HepG2 (cell line): ENCODE results near the gene LDLRAP1.
"Not testable (repeated sequence)": the region's sequence is repeated elsewhere in the genome, so short reads cannot be mapped to it uniquely, and the experiment has no call there.

Source experiments
- EZH2 ChIP-seq: conservative IDR thresholded peaks from 2 replicates; pipeline ENCODE4 v1.6.1; 2012; ENCODE audit warnings: mild to moderate bottlenecking, low read depth, low read length, moderate library complexity
- MED1 ChIP-seq: sonication (generic); formaldehyde crosslinking; IDR thresholded peaks from 2 replicates; pipeline ENCODE4 v1.4.0; 2020; ENCODE audit warnings: missing genetic modification reagents
- NFKB2 ChIP-seq: sonication (generic); formaldehyde crosslinking; IDR thresholded peaks from 2 replicates; pipeline ENCODE4 v1.4.0; 2020; ENCODE audit warnings: missing genetic modification reagents, borderline replicate concordance
- POLR2AphosphoS5 ChIP-seq: IDR thresholded peaks from 2 replicates; pipeline ENCODE4 v1.6.1; 2012; ENCODE audit warnings: low read depth, low read length
- RFX5 ChIP-seq: IDR thresholded peaks from 2 replicates; pipeline ENCODE4 v1.6.1; 2011; ENCODE audit warnings: low read depth, low read length, improper control_type of control experiment
- TAF1 ChIP-seq: sonication (generic); formaldehyde crosslinking; IDR thresholded peaks from 2 replicates; pipeline ENCODE4 v1.4.0; 2020; ENCODE audit warnings: missing genetic modification reagents
- ZNF232 ChIP-seq: sonication (generic); formaldehyde crosslinking; IDR thresholded peaks from 2 replicates; pipeline ENCODE4 v1.4.0; 2020; ENCODE audit warnings: missing genetic modification reagents, borderline replicate concordance
- ZNF350 ChIP-seq: sonication (generic); formaldehyde crosslinking; IDR thresholded peaks from 2 replicates; pipeline ENCODE4 v1.4.0; 2020; ENCODE audit warnings: mild to moderate bottlenecking, low read depth, missing genetic modification reagents, borderline replicate concordance
- TF ChIP-seq, protein P1 (sequence below): IDR thresholded peaks from 2 replicates; pipeline ENCODE4 v1.6.1; 2016; ENCODE audit warnings: control low read depth
- TF ChIP-seq, protein P2 (sequence below): sonication (generic); formaldehyde crosslinking; IDR thresholded peaks from 2 replicates; pipeline ENCODE4 v1.4.0; 2020; ENCODE audit warnings: missing genetic modification reagents

DNA sequence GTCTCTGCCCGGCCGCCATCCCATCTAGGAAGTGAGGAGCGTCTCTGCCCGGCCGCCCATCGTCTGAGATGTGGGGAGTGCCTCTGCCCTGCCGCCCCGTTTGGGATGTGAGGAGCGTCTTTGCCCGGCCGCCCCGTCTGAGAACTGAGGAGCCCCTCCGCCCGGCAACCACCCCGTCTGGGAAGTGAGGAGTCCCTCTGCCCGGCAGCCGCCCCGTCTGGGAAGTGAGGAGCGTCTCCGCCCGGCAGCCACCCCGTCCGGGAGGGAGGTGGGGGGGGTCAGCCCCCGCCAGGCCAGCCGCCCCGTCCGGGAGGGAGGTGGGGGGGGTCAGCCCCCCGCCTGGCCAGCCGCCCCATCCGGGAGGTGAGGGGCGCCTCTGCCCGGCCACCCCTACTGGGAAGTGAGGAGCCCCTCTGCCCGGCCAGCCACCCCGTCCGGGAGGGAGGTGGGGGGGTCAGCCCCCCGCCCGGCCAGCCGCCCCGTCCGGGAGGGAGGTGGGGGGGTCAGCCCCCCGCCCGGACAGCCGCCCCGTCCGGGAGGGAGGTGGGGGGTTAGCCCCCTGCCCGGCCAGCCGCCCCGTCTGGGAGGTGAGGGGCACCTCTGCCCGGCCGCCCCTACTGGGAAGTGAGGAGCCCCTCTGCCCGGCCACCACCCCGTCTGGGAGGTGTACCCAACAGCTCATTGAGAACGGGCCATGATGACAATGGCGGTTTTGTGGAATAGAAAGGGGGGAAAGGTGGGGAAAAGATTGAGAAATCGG is 60.6 kb downstream of the LDLRAP1 start:
- not testable (repeated sequence) for TF ChIP-seq NFKB2; ZNF232; POLR2AphosphoS5; TAF1 (CRISPR knock-in tag); RFX5; MED1 (CRISPR knock-in tag); ZNF350 (CRISPR knock-in tag); EZH2
- TF ChIP-seq, protein P1, sequence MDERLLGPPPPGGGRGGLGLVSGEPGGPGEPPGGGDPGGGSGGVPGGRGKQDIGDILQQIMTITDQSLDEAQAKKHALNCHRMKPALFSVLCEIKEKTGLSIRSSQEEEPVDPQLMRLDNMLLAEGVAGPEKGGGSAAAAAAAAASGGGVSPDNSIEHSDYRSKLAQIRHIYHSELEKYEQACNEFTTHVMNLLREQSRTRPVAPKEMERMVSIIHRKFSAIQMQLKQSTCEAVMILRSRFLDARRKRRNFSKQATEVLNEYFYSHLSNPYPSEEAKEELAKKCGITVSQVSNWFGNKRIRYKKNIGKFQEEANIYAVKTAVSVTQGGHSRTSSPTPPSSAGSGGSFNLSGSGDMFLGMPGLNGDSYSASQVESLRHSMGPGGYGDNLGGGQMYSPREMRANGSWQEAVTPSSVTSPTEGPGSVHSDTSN (CRISPR knock-in tag): not testable (repeated sequence)
- TF ChIP-seq, protein P2, sequence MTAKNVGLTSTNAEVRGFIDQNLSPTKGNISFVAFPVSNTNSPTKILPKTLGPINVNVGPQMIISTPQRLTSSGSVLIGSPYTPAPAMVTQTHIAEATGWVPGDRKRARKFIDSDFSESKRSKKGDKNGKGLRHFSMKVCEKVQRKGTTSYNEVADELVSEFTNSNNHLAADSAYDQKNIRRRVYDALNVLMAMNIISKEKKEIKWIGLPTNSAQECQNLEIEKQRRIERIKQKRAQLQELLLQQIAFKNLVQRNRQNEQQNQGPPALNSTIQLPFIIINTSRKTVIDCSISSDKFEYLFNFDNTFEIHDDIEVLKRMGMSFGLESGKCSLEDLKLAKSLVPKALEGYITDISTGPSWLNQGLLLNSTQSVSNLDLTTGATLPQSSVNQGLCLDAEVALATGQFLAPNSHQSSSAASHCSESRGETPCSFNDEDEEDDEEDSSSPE: not testable (repeated sequence)
